H1 (cell line): ENCODE results near the gene CEP104. TPM values are rescaled to one million over a fixed set of nuclear protein-coding genes. Genes with fewer than 3 reads are reported as not detected.

ENCODE experiments used
- EGR1 ChIP-seq: IDR thresholded peaks from 2 replicates; pipeline ENCODE4 v1.6.1; 2011; ENCODE audit warnings: low read depth, low read length, borderline replicate concordance
- PHF8 ChIP-seq: fragments of 200-600 bp; sonication (generic); conservative IDR thresholded peaks from 2 replicates; pipeline ENCODE4 v1.7.1; 2012; ENCODE audit warnings: low read depth, mild to moderate bottlenecking, inconsistent platforms, low read length, moderate library complexity
- RFX5 ChIP-seq: IDR thresholded peaks from 2 replicates; pipeline ENCODE4 v1.6.1; 2011; ENCODE audit warnings: low read depth, low read length, improper control_type of control experiment, borderline replicate concordance
- TAF7 ChIP-seq: optimal IDR thresholded peaks from 2 replicates; pipeline ENCODE3; 2011; ENCODE audit warnings: low read depth, mild to moderate bottlenecking, inconsistent platforms, low read length, moderate library complexity, borderline replicate concordance
- polyA plus RNA-seq, 7 experiments: library from polyadenylated mRNA; depleted of rRNA in 3 of 7; stranded (reverse) in 5 of 7; unstranded in 2 of 7; fragments of >200 nt in 5 of 7; fragments of 200-250 nt in 2 of 7; gene quantifications; 1 replicate in 5 of 7; 2 replicates in 1 of 7; 4 replicates in 1 of 7; pipeline versions ENCODE4 v1.2.1 to v1.2.3, GENCODE V29; 2011 to 2013; ENCODE audit warnings: missing spikeins in 2 of 7, mixed read lengths in 2 of 7
- total RNA-seq: library from RNA; stranded (reverse); fragmentation: NEBNext Ultra II Directional; extraction: Animal tissue kit (Norgen Biotek cat#: 25700); gene quantifications from 2 replicates; pipeline ENCODE4 v1.2.1, GENCODE V29; 2021

Gene CEP104
- total and polyA plus RNA-seq, 2 of the 8 experiments (the other 6 are each of a cell fraction or from before 2014, with no cell fraction given), result 8.0 to 43.9 TPM

- no peak for TF ChIP-seq RFX5
- TF ChIP-seq PHF8, result no peak
- TF ChIP-seq EGR1, result no peak
- TF ChIP-seq TAF7, result no peak
Measured at GRCh38 chr1:3819771-3820200, 37.2 kb downstream of the CEP104 start (continued).
